ENCODE data around the gene DAAM1.

DNA sequence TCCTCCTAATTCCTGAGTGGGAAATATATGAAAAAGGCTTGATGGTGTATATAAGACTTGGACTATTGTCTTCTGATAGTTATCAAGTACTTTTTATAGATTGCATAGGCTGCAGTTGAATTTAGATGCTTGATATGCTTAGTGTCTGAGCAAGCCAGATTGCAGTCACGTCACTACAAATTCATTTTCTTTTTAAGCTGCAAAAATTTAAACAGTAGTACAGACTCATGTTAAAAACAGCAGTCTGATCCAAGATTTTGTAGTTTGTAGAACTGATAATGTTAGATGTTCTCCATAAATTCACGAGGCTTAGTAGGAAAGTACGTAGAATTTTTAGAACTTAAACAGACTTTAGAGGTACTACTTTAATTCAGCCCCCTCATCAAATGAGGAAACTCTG lies 150.3 kb downstream of the DAAM1 start:
- TF ChIP-seq POLR2A (IDR thresholded peaks at IDR 0.05) (no peak), POLR2AphosphoS5 (IDR thresholded peaks at IDR 0.05) (no peak), EP300 (IDR thresholded peaks at IDR 0.05) (no peak)
- TF ChIP-seq, protein P1, sequence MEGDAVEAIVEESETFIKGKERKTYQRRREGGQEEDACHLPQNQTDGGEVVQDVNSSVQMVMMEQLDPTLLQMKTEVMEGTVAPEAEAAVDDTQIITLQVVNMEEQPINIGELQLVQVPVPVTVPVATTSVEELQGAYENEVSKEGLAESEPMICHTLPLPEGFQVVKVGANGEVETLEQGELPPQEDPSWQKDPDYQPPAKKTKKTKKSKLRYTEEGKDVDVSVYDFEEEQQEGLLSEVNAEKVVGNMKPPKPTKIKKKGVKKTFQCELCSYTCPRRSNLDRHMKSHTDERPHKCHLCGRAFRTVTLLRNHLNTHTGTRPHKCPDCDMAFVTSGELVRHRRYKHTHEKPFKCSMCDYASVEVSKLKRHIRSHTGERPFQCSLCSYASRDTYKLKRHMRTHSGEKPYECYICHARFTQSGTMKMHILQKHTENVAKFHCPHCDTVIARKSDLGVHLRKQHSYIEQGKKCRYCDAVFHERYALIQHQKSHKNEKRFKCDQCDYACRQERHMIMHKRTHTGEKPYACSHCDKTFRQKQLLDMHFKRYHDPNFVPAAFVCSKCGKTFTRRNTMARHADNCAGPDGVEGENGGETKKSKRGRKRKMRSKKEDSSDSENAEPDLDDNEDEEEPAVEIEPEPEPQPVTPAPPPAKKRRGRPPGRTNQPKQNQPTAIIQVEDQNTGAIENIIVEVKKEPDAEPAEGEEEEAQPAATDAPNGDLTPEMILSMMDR (IDR thresholded peaks at IDR 0.05), result no peak

All from upper lobe of left lung (tissue), 4 donors.